GM12878 (cell line): ENCODE measurements around the gene TYRO3. TPM values are rescaled to one million over a fixed set of nuclear protein-coding genes. Genes with fewer than 3 reads are reported as not detected.

Experiments
- BCL11A ChIP-seq: IDR thresholded peaks from 2 replicates; pipeline ENCODE4 v1.6.1; 2011; ENCODE audit warnings: low read depth, low read length
- BMI1 ChIP-seq: fragments of 450-650 bp; IDR thresholded peaks from 2 replicates; pipeline ENCODE4 v1.6.1; 2016; ENCODE audit warnings: mild to moderate bottlenecking, moderate library complexity, borderline replicate concordance
- CEBPB ChIP-seq, 2 experiments: fragments of 150-350 bp in 1 of 2; IDR thresholded peaks; 2 replicates each; pipeline ENCODE4 v1.6.1; 2012 to 2014; ENCODE audit warnings: low read depth in 2 of 2, low read length in 2 of 2, borderline replicate concordance in 1 of 2, inconsistent platforms in 1 of 2
- CHD4 ChIP-seq: fragments of 200-600 bp; sonication (generic); IDR thresholded peaks from 2 replicates; pipeline ENCODE4 v1.6.1; 2016; ENCODE audit warnings: mild to moderate bottlenecking
- EZH2 ChIP-seq: IDR thresholded peaks from 2 replicates; pipeline ENCODE4 v1.6.1; 2012; ENCODE audit warnings: low read depth, mild to moderate bottlenecking, control low read depth, inconsistent platforms, low read length, borderline replicate concordance; ENCODE audit not compliant: control insufficient read depth
- FOS ChIP-seq: IDR thresholded peaks from 3 replicates; pipeline ENCODE4 v1.6.1; 2011; ENCODE audit warnings: borderline replicate concordance; ENCODE audit not compliant: insufficient read length; ENCODE audit errors: extremely low read depth
- GABPA ChIP-seq: IDR thresholded peaks from 2 replicates; pipeline ENCODE4 v1.6.1; 2014; ENCODE audit warnings: antibody characterized with exemption, low read depth, mild to moderate bottlenecking, inconsistent platforms
- GATAD2B ChIP-seq: fragments of 450-650 bp; conservative IDR thresholded peaks from 2 replicates; pipeline ENCODE4 v1.6.1; 2017; ENCODE audit warnings: low read depth, mild to moderate bottlenecking, moderate library complexity
- IKZF2 ChIP-seq, 2 experiments: fragments of 450-650 bp; IDR thresholded peaks; 2 replicates each; pipeline ENCODE4 v1.6.1; 2017; ENCODE audit warnings: mild to moderate bottlenecking in 2 of 2, moderate library complexity in 2 of 2
- KAT2A ChIP-seq: conservative IDR thresholded peaks from 2 replicates; pipeline ENCODE4 v1.6.1; 2011; ENCODE audit warnings: low read depth, low read length; ENCODE audit not compliant: control insufficient read depth
- KDM1A ChIP-seq: fragments of 200-600 bp; sonication (generic); IDR thresholded peaks from 2 replicates; pipeline ENCODE4 v1.6.1; 2016; ENCODE audit warnings: borderline replicate concordance
- KLF5 ChIP-seq: fragments of 450-650 bp; IDR thresholded peaks from 2 replicates; pipeline ENCODE4 v1.6.1; 2014; ENCODE audit warnings: mild to moderate bottlenecking; ENCODE audit not compliant: partially characterized antibody
- MEF2B ChIP-seq: fragments of 450-650 bp; IDR thresholded peaks from 2 replicates; pipeline ENCODE4 v1.6.1; 2018; ENCODE audit warnings: mild to moderate bottlenecking, moderate library complexity; ENCODE audit not compliant: partially characterized antibody, poor library complexity, severe bottlenecking
- MTA3 ChIP-seq: IDR thresholded peaks from 2 replicates; pipeline ENCODE4 v1.6.1; 2012; ENCODE audit warnings: low read length, inconsistent platforms, borderline replicate concordance
- MXI1 ChIP-seq: fragments of 150-350 bp; IDR thresholded peaks from 2 replicates; pipeline ENCODE4 v1.6.1; 2011; ENCODE audit warnings: low read depth, mild to moderate bottlenecking, inconsistent platforms, low read length, improper control_type of control experiment
- NRF1 ChIP-seq: conservative IDR thresholded peaks from 2 replicates; pipeline ENCODE4 v1.6.1; 2011; ENCODE audit warnings: mild to moderate bottlenecking, low read depth, low read length, improper control_type of control experiment
- STAT1 ChIP-seq: fragments of 450-650 bp; conservative IDR thresholded peaks from 2 replicates; pipeline ENCODE4 v1.6.1; 2014; ENCODE audit warnings: antibody characterized with exemption, mild to moderate bottlenecking
- TCF7 ChIP-seq: IDR thresholded peaks from 2 replicates; pipeline ENCODE4 v1.6.1; 2014; ENCODE audit warnings: antibody characterized with exemption, borderline replicate concordance
- YBX1 ChIP-seq: fragments of 450-650 bp; IDR thresholded peaks from 2 replicates; pipeline ENCODE4 v1.6.1; 2016; ENCODE audit warnings: antibody characterized with exemption
- YY1 ChIP-seq: IDR thresholded peaks from 2 replicates; pipeline ENCODE4 v1.6.1; 2011; ENCODE audit warnings: low read depth, mild to moderate bottlenecking, low read length
- ZNF274 ChIP-seq: IDR thresholded peaks from one replicate; pipeline ENCODE4 v1.8.0; 2011; ENCODE audit not compliant: insufficient read length, insufficient read depth
- ZZZ3 ChIP-seq: IDR thresholded peaks from 2 replicates; pipeline ENCODE4 v1.6.1; 2011; ENCODE audit warnings: low read depth; ENCODE audit not compliant: control insufficient read depth, insufficient read length
- polyA plus RNA-seq, 11 experiments: library from polyadenylated mRNA; depleted of rRNA in 4 of 11; unstranded in 6 of 11; stranded (reverse) in 5 of 11; fragments of >200 nt; fragmentation: Nextera tagmentation in 4 of 11; fragmentation: Illumina TruSeq in 1 of 11; extraction: Ambion mirVana in 4 of 11; extraction: Trizol in 1 of 11; gene quantifications; 1 replicate in 1 of 11; 2 replicates in 10 of 11; pipeline versions ENCODE4 v1.2.1 to v1.2.3, GENCODE V29; 2011 to 2016; ENCODE audit warnings: inconsistent platforms in 2 of 11, missing spikeins in 2 of 11, low read depth in 1 of 11
- total RNA-seq, 4 experiments: library from RNA; depleted of rRNA in 3 of 4; stranded (reverse); fragments of >200 nt in 3 of 4; fragmentation: Illumina TruSeq in 1 of 4; extraction: Trizol in 1 of 4; gene quantifications; 2 replicates each; pipeline versions ENCODE4 v1.2.1 to v1.2.3, GENCODE V29; 2013 to 2021
- TF ChIP-seq, protein P1 (sequence below): fragments of 450-650 bp; IDR thresholded peaks from 2 replicates; pipeline ENCODE4 v1.6.1; 2016; ENCODE audit warnings: mild to moderate bottlenecking, moderate library complexity, borderline replicate concordance

The TYRO3 gene
- total and polyA plus RNA-seq, 10 of the 15 experiments (the other 5 are each of a cell fraction or from before 2014, with no cell fraction given), result 0.06 to 0.28 (median 0.13) TPM; not detected in 4

DNA sequence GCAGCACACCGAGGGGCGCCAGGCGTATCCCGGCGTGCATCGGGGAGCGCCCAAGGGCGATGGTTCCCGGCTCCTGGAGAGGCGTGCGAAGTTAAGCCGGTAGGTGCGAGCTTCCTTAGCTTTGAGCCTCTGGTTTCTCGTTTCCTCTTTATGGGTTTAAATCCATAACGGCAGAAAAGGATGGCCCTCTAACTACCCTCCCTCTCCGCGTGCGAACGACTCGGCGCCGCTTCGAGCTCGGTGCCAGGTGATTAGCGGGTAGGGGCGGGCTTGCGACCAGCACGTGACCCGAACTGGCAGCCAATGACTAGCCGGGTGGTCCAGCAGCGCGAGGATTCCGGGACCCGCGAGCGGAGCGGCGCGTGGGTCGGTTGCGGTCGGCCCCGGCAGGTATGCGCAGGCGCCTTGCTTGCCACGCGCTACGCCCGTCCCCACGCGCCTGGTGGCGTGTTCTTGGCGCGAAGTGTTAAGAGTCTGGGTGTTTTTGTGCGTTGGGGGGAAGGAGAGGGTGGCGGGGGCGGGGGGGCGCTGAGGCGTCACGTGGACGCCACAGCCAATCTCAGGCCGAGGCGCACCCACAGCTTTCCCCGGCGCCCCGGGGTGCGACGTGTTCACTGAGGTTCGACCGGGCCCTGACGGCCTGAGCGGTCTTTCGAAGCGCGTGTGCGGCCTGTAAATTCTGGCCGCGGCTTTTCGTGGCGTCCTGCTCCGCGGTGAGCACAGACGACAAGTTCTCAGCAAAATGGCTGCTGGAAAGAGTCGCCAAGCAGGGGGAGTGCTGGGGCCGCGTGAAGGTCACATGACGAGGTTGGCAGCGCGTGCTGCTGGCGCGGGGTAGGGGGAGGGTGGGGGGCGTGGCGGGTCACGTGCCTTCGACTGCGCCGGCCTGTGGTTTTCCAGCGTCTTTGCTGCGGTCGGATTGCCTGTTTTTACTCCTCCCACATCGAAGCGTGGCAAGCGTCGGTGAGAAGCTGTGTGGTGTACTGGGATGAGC, 62.5 kb downstream of the TYRO3 start (continued):
- TF ChIP-seq NRF1 (no peak), KDM1A (no peak), TCF7 (no peak), CEBPB (IDR thresholded peaks at IDR 0.05; ENCODE audit: borderline replicate concordance in 1 of 2, low read depth in 2 of 2, low read length in 2 of 2) (no peak), MTA3 (no peak), EZH2 (no peak), CHD4 (no peak), BMI1 (no peak), YBX1 (no peak), ZZZ3 (no peak), ZNF274 (no peak), YY1 (peak; percentile 30; the same call in 1 of the 2 replicates), FOS (no peak), GABPA (no peak), MEF2B (no peak), GATAD2B (0 out of 2 replicates have a peak, but pooled peaks have one; percentile 33), KLF5 (no peak), IKZF2 (IDR thresholded peaks at IDR 0.05) (no peak), BCL11A (no peak), STAT1 (no peak), MXI1 (0 out of 2 replicates have a peak, but pooled peaks have one; percentile 27), KAT2A (no peak)
- TF ChIP-seq, protein P1, sequence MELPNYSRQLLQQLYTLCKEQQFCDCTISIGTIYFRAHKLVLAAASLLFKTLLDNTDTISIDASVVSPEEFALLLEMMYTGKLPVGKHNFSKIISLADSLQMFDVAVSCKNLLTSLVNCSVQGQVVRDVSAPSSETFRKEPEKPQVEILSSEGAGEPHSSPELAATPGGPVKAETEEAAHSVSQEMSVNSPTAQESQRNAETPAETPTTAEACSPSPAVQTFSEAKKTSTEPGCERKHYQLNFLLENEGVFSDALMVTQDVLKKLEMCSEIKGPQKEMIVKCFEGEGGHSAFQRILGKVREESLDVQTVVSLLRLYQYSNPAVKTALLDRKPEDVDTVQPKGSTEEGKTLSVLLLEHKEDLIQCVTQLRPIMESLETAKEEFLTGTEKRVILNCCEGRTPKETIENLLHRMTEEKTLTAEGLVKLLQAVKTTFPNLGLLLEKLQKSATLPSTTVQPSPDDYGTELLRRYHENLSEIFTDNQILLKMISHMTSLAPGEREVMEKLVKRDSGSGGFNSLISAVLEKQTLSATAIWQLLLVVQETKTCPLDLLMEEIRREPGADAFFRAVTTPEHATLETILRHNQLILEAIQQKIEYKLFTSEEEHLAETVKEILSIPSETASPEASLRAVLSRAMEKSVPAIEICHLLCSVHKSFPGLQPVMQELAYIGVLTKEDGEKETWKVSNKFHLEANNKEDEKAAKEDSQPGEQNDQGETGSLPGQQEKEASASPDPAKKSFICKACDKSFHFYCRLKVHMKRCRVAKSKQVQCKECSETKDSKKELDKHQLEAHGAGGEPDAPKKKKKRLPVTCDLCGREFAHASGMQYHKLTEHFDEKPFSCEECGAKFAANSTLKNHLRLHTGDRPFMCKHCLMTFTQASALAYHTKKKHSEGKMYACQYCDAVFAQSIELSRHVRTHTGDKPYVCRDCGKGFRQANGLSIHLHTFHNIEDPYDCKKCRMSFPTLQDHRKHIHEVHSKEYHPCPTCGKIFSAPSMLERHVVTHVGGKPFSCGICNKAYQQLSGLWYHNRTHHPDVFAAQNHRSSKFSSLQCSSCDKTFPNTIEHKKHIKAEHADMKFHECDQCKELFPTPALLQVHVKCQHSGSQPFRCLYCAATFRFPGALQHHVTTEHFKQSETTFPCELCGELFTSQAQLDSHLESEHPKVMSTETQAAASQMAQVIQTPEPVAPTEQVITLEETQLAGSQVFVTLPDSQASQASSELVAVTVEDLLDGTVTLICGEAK, result no peak
